OCI-LY1 (cell line): ENCODE results near the gene KSR1.

ENCODE experiments used
- CTCF ChIP-seq: fragments of 200-600 bp; sonication (generic), shearing (Covaris generic); IDR thresholded peaks from 2 replicates; pipeline ENCODE4 v1.5.1; 2017; ENCODE audit warnings: mild to moderate bottlenecking, antibody characterized with exemption, low read length, moderate library complexity, mixed read lengths
- EZH2 ChIP-seq: fragments of 200-600 bp; sonication (generic), shearing (Covaris generic); IDR thresholded peaks from 2 replicates; pipeline ENCODE4 v1.8.0; 2017; ENCODE audit warnings: borderline replicate concordance, mixed run types, mild to moderate bottlenecking, antibody characterized with exemption, low read length, moderate library complexity, mixed read lengths

GRCh38 chr17:27624539-27624938 lies 168.3 kb downstream of the KSR1 start:
- no peak for TF ChIP-seq CTCF
- no peak for TF ChIP-seq EZH2
